HG02763 (cell line): Measurements from ENCODE around the gene MYO7A.

Experiments used
- ATAC-seq: cut with Tn5 transposase; IDR thresholded peaks from one replicate; pipeline ENCODE4 v1.9.1; 2021; ENCODE audit warnings: mild to moderate bottlenecking, moderate library complexity; ENCODE audit not compliant: unreplicated experiment

Gene MYO7A

DNA sequence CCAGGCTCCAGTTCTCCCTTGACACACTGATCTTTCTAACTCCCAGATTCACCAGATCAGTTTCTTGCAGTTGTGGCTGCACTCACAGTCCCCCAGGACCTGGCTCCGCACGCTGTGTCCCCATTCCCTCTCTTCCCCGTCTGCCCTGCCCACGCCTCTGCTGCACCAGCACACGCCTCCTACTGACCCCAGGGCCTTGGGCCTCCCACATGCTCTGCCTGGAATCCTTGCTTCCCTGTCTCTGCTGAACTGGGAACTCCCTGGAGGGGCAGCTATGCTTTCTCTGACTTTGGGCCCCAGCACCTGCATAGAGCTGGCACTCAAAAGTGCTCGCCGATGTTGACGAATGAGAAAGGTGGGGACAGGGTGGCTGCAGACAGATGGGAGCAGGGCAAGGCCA, 68.9 kb downstream of the MYO7A start:
- no peak for ATAC-seq

GRCh38 chr11:77197626-77198320, 69.7 kb downstream of the MYO7A start:
- no peak for ATAC-seq

DNA sequence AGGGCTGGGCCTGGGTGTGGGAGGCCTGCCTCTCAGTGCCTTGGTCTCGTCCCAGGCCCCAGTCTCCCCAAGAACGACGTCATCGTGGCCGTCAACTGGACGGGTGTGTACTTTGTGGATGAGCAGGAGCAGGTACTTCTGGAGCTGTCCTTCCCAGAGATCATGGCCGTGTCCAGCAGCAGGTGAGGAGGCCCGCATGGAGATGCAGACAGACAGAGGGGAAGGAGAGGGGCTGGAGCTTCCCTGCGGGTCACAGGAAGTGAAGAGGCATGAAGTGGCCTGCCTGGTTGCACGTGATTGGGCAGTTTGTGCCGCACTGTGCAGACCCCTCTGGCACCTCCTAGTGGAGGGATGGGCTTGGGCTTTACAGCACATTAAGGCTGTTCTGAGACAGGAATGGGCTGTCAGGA, 70.4 kb downstream of the MYO7A start:
- ATAC-seq, result no peak

GRCh38 chr11:77199137-77199745, 71.2 kb downstream of the MYO7A start:
- ATAC-seq, result no peak

DNA sequence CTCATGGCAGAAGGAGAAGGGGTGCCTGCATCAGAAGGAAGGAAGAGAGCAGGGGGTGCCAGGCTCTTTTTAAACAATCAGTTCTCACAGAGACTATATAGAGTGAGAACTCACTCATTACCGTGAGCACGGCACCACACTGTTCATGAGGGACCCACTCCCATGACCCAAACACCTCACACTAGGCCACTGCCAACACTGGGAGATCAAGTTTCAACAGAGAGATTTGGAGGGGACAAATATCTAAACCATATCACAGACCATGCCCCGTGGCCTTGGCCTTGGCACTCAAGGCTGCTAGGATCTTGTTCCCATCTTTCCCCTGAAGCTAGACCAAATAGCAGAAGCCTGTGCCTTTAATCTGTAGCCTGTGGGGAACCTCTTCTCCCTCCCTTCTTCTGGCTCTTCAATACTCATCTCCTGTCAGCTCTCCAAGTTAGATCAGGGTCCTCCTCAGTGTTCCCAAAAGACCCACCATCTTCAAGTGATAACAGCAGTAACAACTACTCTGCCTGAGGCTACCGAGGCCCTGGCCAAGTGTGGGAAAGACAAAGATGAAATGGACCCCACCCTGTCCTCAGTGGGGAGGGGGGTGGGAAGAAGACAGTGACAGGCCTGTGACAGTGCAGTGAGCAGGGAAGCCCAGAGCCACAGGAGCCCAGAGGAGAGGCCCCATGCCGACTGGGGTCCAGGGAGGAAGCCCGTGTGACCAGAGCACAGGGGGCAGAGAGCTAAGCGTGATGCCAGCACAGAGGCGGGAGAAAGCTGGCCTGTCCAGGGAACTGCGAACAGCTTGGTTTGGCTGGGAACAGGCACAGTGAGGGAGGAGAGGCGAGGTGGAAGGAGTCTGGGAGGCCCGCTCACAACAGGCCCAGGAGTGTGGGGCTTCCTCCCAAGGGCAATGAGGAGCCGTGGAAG, 72.6 kb downstream of the MYO7A start:
- ATAC-seq, result no peak

GRCh38 chr11:77201370-77201769, 73.3 kb downstream of the MYO7A start:
- no peak for ATAC-seq

- ATAC-seq, result no peak
These were observed 74.2 kb downstream of the MYO7A start for GRCh38 chr11:77201991-77202841.

DNA sequence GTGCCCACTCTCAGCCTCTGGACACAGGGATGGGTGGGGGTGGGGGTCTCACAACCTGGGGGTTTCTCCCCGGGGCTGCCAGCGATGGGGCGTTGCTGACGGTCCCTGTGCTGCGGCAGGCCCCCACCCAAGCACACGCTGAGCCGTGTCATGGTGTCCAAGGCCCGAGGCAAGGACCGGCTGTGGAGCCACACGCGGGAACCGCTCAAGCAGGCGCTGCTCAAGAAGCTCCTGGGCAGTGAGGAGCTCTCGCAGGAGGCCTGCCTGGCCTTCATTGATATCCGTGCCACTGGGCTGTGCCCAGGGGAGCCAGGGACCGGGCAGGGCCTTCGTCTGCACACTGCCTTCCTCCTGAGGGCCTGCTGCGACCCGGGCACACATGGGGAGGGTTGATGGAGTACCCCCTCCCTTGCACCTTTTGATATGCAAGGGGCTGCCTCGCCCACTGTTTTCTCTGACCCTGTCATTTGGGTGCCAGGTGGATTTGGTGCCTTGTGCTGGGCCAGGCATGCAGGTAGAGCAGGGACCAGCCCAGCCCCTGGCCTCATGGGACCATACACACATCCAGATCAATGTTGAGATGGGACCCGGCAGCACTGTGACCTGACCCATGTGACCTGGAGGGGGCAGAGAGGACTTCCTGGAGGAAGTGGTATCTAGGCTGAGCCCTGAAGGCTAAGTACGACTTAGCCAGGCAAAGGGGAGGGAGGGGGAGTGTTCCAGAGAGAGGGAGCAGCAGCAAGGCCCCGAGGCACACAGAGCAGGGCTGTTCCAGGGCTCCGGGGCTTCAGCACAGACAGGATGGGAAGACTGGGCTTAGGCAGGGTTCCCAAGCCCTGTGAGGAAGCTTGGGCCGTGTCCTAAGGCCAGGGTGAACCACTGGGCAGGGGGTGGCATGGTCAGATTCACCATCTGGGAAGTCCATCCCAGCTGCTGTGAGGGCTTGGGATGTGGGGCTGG, 75.2 kb downstream of the MYO7A start:
- no peak for ATAC-seq

DNA sequence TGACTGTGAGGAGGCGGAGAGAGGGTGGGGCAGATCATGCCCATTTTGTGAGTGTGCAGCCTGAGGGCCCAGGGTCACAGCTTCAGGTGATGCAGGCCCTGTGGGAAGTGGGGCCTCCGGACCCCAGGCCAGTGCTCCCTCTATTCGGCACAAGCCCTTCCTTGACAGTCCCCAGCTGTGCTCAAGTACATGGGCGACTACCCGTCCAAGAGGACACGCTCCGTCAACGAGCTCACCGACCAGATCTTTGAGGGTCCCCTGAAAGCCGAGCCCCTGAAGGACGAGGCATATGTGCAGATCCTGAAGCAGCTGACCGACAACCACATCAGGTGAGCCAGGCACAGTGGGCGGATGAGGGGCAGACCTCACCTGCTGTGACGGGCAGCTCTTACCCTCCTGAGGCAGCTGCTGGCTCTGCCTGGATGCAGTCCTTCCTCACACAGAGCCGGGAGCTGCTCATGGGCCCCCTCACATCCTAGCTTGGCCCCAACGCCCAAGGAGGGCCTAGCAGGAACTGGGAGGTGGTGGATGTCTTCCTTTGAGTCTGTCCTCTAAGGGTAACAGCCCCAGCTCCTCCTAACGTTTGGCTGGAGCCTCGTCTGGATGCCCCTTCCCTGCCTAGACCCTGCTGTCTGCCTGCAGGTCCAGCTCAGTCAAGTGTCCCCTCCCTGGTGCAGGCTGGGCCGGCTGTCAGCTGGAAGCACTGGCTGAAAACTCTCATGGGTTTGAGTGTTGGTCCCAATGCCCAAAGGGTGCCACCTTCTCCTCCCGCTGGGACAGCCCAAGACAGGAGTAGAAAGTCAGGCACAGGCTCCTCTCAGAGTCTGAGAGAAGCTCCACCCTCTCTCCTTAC, 76.1 kb downstream of the MYO7A start:
- ATAC-seq, result no peak

DNA sequence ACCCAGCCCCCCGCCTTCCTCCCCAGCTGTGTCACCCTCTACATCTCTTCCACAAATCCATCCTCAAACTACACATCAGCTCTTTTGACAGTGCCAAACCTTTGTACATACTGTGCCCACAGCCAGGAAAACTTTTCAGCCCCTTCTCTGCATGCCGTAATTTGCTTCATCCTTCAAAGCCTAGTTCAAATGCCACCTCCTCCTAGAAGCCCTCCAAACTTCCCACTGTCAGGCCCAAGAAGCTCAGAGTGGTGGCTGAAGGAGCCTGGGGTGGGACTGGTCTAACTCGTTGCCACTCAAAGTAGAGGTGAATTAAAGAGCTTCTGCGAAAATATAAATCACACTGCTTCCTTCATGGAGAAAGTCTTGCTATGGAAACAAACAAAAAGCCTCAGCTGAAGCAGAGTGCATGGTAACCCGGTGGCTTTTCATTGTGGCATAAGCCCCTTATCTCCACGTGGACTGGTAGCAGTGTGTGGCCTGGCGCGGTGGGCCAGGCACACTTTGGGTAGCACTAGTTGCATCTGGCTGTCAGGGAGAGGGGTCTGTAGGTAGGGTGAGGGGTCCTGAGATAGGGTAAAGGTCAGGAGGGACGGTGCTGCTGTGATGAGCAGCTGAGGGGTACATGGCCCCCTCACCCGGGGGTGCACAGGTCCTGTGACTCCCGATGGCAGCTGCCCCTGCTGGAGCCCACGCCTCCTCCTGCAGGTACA, 76.9 kb downstream of the MYO7A start:
- no peak for ATAC-seq

- ATAC-seq, result no peak
These were observed 77.6 kb downstream of the MYO7A start for GRCh38 chr11:77205467-77206263.

GRCh38 chr11:77206264-77207018, 78.4 kb downstream of the MYO7A start:
- ATAC-seq, result no peak

GRCh38 chr11:77207019-77207485, 79.0 kb downstream of the MYO7A start:
- ATAC-seq, result no peak

DNA sequence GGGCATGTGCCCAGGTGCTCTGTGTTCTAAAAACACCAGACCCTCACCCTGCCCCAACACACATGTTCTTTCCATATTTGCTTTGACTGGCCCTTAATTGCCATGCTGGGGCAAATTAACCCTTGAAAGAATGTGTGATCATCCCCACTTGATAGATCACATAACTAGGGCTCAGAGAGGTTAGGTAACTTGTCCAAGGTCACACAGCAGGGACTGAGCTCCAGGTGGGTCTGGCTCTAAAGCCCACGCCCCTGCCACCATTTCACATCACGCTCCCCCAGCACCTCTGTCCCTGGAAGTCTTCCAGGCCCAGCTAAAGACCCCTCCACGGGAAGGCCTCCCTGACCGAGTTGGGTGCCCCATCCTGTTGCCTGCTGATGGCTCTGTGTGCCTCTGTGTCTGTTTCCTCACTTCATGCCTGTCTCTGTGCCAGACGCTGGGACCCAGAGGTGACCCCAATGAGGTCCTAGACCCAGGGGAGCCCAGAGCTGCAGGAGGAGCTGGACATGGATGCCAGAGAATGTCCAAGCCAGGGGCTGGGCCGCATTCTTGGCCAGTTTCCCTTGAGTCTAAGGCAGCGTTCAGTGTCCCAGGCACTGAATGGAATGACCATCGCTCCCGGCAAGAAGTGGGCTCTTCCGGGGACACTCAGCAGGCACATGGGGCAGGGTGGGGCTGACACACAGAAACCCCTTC, 79.7 kb downstream of the MYO7A start:
- ATAC-seq, result no peak

DNA sequence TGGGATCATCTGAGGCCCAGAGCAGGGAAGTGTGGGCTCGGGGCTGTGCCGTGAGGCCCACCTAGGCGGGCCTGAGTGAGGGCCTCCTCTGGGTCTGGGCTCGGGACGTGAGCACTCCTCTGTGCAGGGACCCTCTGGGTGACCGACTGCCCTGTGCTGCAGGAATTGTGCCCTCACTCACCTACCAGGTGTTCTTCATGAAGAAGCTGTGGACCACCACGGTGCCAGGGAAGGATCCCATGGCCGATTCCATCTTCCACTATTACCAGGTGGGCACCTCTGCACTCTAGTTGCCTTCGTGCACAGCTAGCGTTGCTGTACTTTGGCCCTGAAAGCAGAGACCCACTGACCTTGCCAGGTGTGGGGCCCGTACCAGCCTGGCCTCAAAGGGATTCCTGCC, 80.5 kb downstream of the MYO7A start:
- ATAC-seq, result no peak

GRCh38 chr11:77209663-77210062, 81.6 kb downstream of the MYO7A start:
- no peak for ATAC-seq
